ENCODE results near the gene ELAVL4. TPM values are rescaled to one million over a fixed set of nuclear protein-coding genes. Genes with fewer than 3 reads are reported as not detected.

The ELAVL4 gene
- total and polyA plus RNA-seq, 9 of the 15 experiments (the other 6 are each of a cell fraction or from before 2014, with no cell fraction given): not detected

GRCh38 chr1:50129201-50129600 is 20.5 kb downstream of the ELAVL4 start:
- BruUV-seq (replicated peaks): no TSS peak
- no peak for TF ChIP-seq HNRNPLL (IDR thresholded peaks at IDR 0.05; ENCODE audit: low read depth, low read length, poor library complexity, severe bottlenecking)
- no peak for TF ChIP-seq HDAC2 (IDR thresholded peaks at IDR 0.05)
- no peak for TF ChIP-seq E2F5 (CRISPR knock-in tag; IDR thresholded peaks at IDR 0.05)
- TF ChIP-seq MIER1 (IDR thresholded peaks at IDR 0.05; ENCODE audit: low read depth): no peak
- TF ChIP-seq MCM7 (IDR thresholded peaks at IDR 0.05): no peak
- no peak for TF ChIP-seq GTF3C2 (IDR thresholded peaks at IDR 0.05; ENCODE audit: borderline replicate concordance, extremely low read depth, insufficient read length)
- no peak for TF ChIP-seq CXXC5 (CRISPR knock-in tag; IDR thresholded peaks at IDR 0.05)
- no peak for TF ChIP-seq ZNF212 (CRISPR knock-in tag; IDR thresholded peaks at IDR 0.05)
- TF ChIP-seq NELFE (IDR thresholded peaks at IDR 0.05; ENCODE audit: insufficient read depth, insufficient read length): no peak
- no peak for TF ChIP-seq SMARCE1 (IDR thresholded peaks at IDR 0.05)
- ATAC-seq (no peak), FAIRE-seq (no peak), DNase-seq (ENCODE audit: extremely low read depth in 1 of 4, low spot score in 3 of 4) (no peak)
- CTCF ChIA-PET (ENCODE audit: low intra/inter-chr PET ratio): no interaction called here
- Histone ChIP-seq H3K4me1 (replicated peaks in 1 of 2; ENCODE audit: control insufficient read depth in 2 of 2, insufficient read depth in 2 of 2, low read length in 2 of 2) (no peaks in the 10 kb centered on the region), H3K9me3 (replicated peaks; ENCODE audit: control insufficient read depth, insufficient read depth, low read depth, low read length) (no peaks in the 10 kb centered on the region), H2AFZ (ENCODE audit: low read depth, low read length) (no peak overlapping the region), H4K20me1 (replicated peaks; ENCODE audit: control insufficient read depth, insufficient read depth, low read length) (no peaks in the 10 kb centered on the region), H3K27me3 (ENCODE audit: control insufficient read depth in 2 of 2, insufficient read depth in 2 of 2, low read length in 2 of 2) (no peaks in the 10 kb centered on the region), H3K36me3 (ENCODE audit: control insufficient read depth, insufficient read depth, low read length) (no peaks in the 10 kb centered on the region), H3K9me1 (ENCODE audit: control insufficient read depth, insufficient read depth, low read length) (no peaks in the 10 kb centered on the region), H3K79me2 (ENCODE audit: control insufficient read depth, insufficient read depth, low read length) (no peaks in the 10 kb centered on the region), H3K27ac (ENCODE audit: extremely low read depth, low read depth, low read length) (no peak overlapping the region), H3K4me2 (ENCODE audit: insufficient read depth, low read length) (no peak overlapping the region), H3K4me3 (no peak overlapping the region), H3K9ac (ENCODE audit: insufficient read depth in 1 of 2, low read depth in 2 of 2, low read length in 2 of 2) (no peak overlapping the region)
- intact Hi-C loops (cut with micrococcal nuclease) (no loop called here), in situ Hi-C loops (cut with MboI) (no loop called here)
- WGBS (ENCODE audit: insufficient coverage, low coverage, missing lambda C conversion rate): 0% methylated on average over 1 of the region's 1 CpG
- POLR2A ChIA-PET: no interaction called here
